Stimulated activated CD4-positive, alpha-beta T cell treated with anti-CD3 and anti-CD28 coated beads, Interleukin-4, amount 100 ng/mL, for 1 hour (primary cell): ENCODE measurements around the gene SPINK2.

Experiments used
- DNase-seq: peaks from one replicate; pipeline ENCODE4 v3.0.0-alpha.2; 2020

The SPINK2 gene

GRCh38 chr4:56821381-56822243 is at the start of gene SPINK2:
Gene SPINK2 (minus strand): TSS chr4:56821701. CDS start chr4:56821662, 39 bp downstream.
- peak; percentile 72 for DNase-seq

GRCh38 chr4:56870946-56871345 is 49.4 kb upstream of the SPINK2 start:
- DNase-seq, result no peak

GRCh38 chr4:56863441-56864139 is 42.1 kb upstream of the SPINK2 start:
- DNase-seq, result no peak

GRCh38 chr4:56861360-56861759 is 39.9 kb upstream of the SPINK2 start:
- DNase-seq, result no peak

- DNase-seq, result no peak
Measured at GRCh38 chr4:56860781-56861180, 39.3 kb upstream of the SPINK2 start.

GRCh38 chr4:56859841-56860240 is 38.3 kb upstream of the SPINK2 start:
- DNase-seq, result no peak

- no peak for DNase-seq
Measured at GRCh38 chr4:56857601-56858309, 36.3 kb upstream of the SPINK2 start.

- DNase-seq, result no peak
Measured at GRCh38 chr4:56856656-56857055, 35.2 kb upstream of the SPINK2 start.

GRCh38 chr4:56850910-56851309 is 29.4 kb upstream of the SPINK2 start:
- no peak for DNase-seq

GRCh38 chr4:56844802-56845580 is 23.5 kb upstream of the SPINK2 start:
- DNase-seq, result no peak

GRCh38 chr4:56843421-56843899 is 22.0 kb upstream of the SPINK2 start:
- no peak for DNase-seq

GRCh38 chr4:56840559-56840958 is 19.1 kb upstream of the SPINK2 start:
- no peak for DNase-seq

GRCh38 chr4:56828784-56829535 is 7.5 kb upstream of the SPINK2 start:
- no peak for DNase-seq

- no peak for DNase-seq
Measured at GRCh38 chr4:56823933-56824600, 2.6 kb upstream of the SPINK2 start.

- no peak for DNase-seq
Measured at GRCh38 chr4:56818797-56819196, 2.7 kb downstream of the SPINK2 start.

- peak; percentile 5 for DNase-seq
Measured at GRCh38 chr4:56817840-56818491, 3.5 kb downstream of the SPINK2 start.

- no peak for DNase-seq
Measured at GRCh38 chr4:56806666-56807065, 14.8 kb downstream of the SPINK2 start.

- DNase-seq, result no peak
Measured at GRCh38 chr4:56804551-56804950, 16.9 kb downstream of the SPINK2 start.

GRCh38 chr4:56803471-56803870 is 18.0 kb downstream of the SPINK2 start:
- no peak for DNase-seq
